ENCODE measurements around the gene SLC26A8.

GRCh38 chr6:35900448-35900847, 124.0 kb downstream of the SLC26A8 start:
- TF ChIP-seq CTCF (conservative IDR thresholded peaks at IDR 0.05) (no peak), ZFX (IDR thresholded peaks at IDR 0.05) (no peak)
